ENCODE measurements around the gene NPTXR.
"Not testable (repeated sequence)": the region's sequence is repeated elsewhere in the genome, so short reads cannot be mapped to it uniquely, and the experiment has no call there.

NPTXR gene

GRCh38 chr22:38868886-38869381, 25.1 kb upstream of the NPTXR start:
- peak; percentile 50 for DNase-seq (ENCODE audit: low read depth)

GRCh38 chr22:38868286-38868721, 24.5 kb upstream of the NPTXR start:
- DNase-seq (ENCODE audit: low read depth): no peak

GRCh38 chr22:38867471-38868285, 23.9 kb upstream of the NPTXR start:
- DNase-seq (ENCODE audit: low read depth): no peak

DNA sequence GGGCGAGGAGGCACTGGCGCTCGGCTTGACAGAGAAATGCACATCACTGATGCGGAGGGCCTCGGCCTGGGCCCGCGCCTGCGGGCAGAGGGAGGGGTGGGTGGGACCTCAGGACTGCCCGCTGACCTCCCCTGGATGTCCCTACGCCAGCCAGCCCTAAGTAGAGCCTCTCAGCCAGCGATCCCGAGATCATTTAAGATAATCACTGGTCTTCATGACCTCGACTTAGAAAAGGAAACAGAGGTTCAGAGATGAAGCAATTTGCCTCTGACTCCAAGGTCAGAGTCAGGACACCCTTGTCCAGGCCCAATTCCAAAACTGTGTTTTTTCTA, 23.3 kb upstream of the NPTXR start:
- no peak for DNase-seq (ENCODE audit: low read depth)

DNA sequence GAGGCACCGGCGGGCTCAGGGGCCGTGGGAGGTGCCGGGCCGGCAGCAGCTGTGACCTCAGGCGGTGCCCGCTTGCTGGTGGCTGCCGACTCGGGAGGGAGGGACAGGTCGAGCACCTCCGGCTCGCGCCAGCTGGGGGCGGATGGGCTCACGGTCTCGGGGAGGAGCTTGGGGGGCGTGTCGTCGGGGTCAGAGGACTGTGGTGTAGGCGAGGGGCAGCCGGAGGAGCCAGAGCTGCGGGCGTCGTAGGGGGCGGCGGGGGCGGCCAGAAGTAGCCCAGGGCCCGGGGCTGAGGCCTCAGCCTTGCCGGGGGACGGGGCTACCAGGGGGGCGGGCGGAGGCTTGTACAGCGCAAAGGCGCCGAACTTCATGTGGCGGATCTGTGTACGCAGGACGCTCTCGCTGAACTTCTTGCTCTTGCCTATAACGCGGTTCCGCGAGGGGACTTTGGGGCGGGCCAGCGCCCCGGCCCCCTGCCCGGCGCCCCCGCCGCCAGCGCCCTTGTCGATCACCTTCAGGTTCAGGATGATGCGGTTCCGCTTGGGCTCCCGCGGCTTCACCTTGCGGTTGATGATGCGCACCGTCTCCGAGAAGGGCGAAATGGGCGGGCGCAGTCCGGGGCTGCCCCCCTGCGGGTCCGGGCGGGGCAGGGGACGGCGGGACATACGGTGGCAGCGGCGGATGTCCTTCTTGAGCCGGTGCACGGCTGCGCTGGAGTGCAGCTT, 22.7 kb upstream of the NPTXR start:
- no peak for DNase-seq (ENCODE audit: low read depth)

GRCh38 chr22:38866024-38866398, 22.2 kb upstream of the NPTXR start:
- no peak for DNase-seq (ENCODE audit: low read depth)

- DNase-seq (ENCODE audit: low read depth): no peak
Observed at GRCh38 chr22:38865201-38866023, 21.6 kb upstream of the NPTXR start.

DNA sequence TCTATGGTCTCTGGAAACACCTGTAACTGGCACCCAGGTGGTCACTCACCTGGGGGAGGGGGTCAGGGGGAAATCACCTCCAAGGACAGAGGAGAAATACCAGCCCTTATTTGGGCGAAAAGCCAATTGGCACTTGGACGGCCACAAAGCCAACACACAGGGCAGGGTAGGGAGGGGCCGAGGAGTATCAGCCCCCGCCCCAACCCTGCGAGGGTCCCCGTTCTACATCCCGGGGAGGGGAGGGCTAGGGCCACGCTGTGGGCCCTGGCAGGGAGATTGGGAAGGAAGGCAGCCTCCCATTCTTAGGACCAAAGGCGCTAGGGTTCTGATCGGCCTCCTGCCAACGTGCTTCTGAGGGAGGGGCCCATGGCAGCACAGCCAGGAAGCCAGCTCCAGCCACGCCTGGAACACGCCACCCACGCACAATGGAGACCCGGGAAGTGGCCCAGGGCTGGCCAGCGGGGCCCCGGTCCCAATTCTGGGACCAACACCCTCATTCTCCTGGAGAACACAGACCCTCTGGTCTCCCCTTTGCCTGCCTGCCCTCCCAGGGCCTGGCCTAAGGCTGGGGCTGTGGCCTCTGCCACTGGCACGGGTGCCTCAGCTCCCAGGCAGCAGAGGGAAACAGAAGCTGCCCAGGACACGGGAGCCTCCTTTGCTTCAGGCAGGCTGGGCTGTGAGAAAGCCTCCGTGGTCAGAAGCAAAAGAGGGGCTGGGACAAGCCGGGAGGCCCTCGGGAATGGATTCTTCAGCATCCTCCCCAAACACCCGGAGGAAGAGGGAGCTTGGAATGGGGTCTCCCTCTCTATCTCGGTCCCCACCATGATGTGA, 20.7 kb upstream of the NPTXR start:
- no peak for DNase-seq (ENCODE audit: low read depth)

- no peak for DNase-seq (ENCODE audit: low read depth)
Observed at GRCh38 chr22:38863531-38864131, 19.8 kb upstream of the NPTXR start.

DNA sequence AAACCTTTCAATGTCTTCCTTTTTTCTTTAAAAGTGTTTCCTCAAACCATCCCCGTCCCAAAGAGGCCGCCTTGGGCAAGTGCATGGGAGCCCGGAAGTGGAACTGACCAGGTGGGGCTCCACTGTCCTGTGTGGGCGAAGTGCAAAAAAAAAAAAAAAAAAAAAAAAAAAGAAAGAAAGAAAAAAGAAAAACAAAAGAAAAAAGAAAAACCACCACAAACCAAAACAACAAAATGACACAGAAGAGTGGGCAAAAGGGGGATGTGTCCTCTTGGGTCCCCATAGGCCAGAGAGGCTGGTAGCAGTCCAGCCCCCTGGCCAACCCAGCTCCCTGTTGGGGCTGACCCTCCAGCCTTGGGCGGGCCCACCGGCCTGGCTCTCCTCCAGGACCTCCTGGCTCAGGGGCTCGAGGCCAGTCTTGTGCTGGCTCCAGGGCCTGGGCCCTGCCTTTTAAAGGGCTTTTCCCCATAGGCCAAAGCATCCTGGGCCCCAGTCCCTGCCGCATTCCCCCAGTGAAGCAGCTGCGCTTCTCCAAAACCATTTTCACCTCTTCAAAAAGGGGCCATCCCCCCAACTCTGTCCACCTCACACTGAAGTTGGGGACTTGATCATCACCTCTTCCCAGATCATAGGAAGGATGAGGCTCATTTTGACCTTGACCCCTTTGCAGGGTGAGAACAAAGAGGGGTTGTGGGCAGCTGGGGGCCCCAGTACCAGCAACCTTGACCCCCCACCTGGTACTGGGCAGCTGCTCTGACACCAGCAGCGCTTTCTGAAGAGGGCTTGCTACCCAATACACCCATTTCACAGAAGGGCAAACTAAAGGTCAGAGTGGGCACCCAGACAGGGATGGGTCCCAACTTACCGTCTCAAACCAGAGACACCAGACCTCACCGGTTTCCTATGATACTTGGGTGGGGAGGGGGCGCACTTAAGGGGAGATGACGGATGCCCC, 18.8 kb upstream of the NPTXR start:
- DNase-seq (ENCODE audit: low read depth): no peak

DNA sequence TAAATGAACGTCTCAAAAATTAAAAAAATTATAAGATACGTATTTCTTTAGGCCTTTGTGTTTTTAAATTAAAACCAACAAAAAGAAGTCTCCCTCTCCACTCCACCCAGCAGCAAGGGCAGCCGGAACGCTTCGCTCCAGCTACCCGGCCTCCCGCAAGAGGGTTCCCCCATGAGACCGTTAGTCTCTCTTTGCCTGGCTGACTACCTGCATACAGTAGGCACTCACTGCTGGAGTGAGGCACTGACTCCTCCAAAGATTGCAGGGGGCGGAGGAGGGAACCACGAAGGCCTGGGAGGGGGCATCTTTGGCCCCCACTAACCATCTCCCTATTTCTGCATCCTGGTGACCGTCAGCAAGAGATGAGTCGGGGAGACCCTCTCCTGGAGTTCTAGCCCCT, 18.1 kb upstream of the NPTXR start:
- DNase-seq (ENCODE audit: low read depth): no peak

- no peak for DNase-seq (ENCODE audit: low read depth)
Observed at GRCh38 chr22:38861170-38861876, 17.5 kb upstream of the NPTXR start.

DNA sequence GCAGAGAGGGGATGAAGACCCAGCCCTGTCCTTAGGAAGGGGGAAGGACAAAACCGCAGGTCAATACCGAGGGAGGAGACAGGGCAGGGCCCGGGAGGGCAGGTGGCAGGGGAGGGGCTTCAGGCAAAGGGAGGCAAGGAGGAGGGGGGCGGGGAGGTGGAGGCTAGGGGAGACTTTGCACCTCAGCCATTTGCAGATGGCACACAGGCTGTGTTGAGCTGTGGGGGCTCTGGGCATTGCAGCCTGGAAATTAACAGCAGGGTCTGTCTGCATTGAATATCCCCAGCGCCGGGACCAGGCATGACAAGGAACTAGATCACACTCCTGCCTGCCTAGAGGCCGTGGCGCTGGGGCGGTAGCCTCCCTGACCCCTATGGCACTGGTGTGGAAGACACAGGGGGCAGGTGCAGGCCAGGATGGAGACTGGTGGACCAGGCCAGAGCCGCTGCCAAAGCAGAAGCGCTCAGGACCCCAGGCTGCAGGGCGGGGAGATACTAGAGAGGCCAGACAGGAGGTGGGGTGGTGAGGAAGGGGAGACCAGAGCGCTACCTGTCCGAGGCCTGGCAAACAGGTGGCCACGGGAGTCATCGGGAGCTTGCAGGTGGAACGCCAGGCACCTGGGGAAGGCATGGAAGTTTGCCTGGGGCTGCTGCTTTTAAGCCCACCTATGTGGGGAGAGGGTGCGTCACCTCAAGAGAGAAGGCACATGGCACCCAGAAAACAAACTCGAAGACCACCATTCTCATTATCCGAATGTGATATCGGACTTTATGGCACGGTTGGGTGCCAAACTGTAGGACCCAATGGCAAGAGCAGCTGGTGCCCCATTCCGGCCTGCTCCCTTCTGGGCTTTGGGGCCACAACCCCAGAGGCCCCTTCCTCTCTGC, 16.7 kb upstream of the NPTXR start:
- no peak for DNase-seq (ENCODE audit: low read depth)

GRCh38 chr22:38859581-38860282, 15.9 kb upstream of the NPTXR start:
- DNase-seq (ENCODE audit: low read depth): no peak

DNA sequence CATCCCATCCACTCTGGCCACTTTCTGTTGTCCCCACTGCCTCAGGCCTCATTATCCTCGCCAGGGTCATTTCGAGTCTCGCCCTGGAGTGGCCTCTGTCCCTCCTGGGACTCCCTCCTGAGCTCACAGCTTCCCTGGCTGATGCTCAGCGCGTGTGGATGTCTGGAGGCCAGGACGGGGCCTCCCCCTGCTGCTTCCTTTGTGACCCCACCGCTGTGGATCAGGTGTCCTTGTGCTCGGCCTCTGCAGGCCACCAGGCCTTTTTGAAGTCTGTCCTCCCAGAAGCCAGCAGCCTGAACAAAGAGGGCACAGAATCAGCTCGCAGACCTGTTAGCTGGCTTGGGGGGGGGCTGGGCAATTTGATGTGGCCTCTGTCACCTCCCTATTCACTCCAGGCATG, 14.7 kb upstream of the NPTXR start:
- DNase-seq (ENCODE audit: low read depth): no peak

DNA sequence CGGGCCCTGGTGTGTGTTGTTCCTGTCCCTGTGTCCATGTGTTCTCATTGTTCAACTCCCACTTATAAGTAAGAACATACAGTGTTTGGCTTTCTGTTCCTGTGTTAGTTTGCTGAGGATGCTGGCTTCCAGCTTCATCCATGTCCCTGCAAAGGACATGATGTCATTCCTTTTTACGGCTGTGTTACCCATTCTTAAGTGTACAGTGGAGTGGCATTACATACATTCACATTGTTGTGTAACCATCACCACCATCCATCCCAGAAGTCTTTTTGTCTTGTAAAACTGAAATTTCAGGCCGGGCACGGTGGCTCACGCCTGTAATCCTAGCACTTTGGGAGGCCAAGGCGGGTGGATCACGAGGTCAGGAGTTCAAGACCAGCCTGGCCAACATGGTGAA, 10.6 kb upstream of the NPTXR start:
- not testable (repeated sequence) for DNase-seq (ENCODE audit: low read depth)

DNA sequence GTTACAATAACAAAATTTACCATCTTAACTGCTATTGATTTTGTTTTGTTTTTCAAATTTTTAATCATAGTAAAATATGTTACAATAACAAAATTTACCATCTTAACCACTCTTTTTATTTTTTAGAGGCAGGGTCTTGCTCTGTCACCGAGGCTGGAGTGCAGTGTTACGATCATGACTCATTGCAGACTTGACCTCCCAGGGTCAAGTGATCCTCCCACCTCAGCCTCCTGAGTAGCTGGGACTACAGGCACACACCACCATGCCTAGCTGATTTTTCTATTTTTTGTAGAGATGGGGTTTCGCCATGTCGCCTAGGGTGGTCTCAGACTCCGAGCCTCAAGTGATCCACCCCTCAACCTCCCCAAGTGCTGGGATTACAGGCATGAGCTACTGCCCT, 10.1 kb upstream of the NPTXR start:
- DNase-seq (ENCODE audit: low read depth): not testable (repeated sequence)

- no peak for DNase-seq (ENCODE audit: low read depth)
Observed at GRCh38 chr22:38853196-38853651, 9.4 kb upstream of the NPTXR start.
